Ectodermal cell (in vitro differentiated cells): ENCODE measurements around the gene ACIN1.

Experiments used
- H3K27ac ChIP-seq: 2 replicates; pipeline ENCODE4 v1.7.0; 2013; ENCODE audit warnings: mild to moderate bottlenecking, low read depth, low read length; ENCODE audit not compliant: insufficient read depth, poor library complexity, severe bottlenecking
- H3K27me3 ChIP-seq: 2 replicates; pipeline ENCODE4 v1.7.0; 2013; ENCODE audit warnings: mild to moderate bottlenecking, low read length; ENCODE audit not compliant: insufficient read depth, control insufficient read depth, poor library complexity, severe bottlenecking
- H3K36me3 ChIP-seq: one replicate; pipeline ENCODE4 v1.7.0; 2013; ENCODE audit warnings: low read length; ENCODE audit not compliant: control insufficient read depth, insufficient read depth
- H3K4me1 ChIP-seq: one replicate; pipeline ENCODE4 v1.7.0; 2013; ENCODE audit warnings: low read length; ENCODE audit not compliant: control insufficient read depth, insufficient read depth
- H3K4me3 ChIP-seq: 2 replicates; pipeline ENCODE4 v1.7.0; 2013; ENCODE audit warnings: low read depth, low read length, control low read depth; ENCODE audit not compliant: insufficient read depth
- H3K9me3 ChIP-seq: 2 replicates; pipeline ENCODE4 v1.7.0; 2013; ENCODE audit warnings: mild to moderate bottlenecking, low read length, moderate library complexity; ENCODE audit not compliant: control insufficient read depth
- WGBS, 2 experiments: methylation state at CpG; one replicate each; pipeline ENCODE4 v1.1.7; 2013; ENCODE audit warnings: missing lambda C conversion rate in 2 of 2; 5-methylcytosine and 5-hydroxymethylcytosine counted together

ACIN1 gene

GRCh38 chr14:23049011-23049410, 45.9 kb downstream of the ACIN1 start:
- no peaks in the 10 kb centered on the region for H3K27me3 ChIP-seq
- H3K27ac ChIP-seq: no peak overlapping the region
- H3K4me3 ChIP-seq: no peak overlapping the region
- 96 to 97% methylated on average over 9 of the region's 9 CpGs for WGBS, 2 experiments
- H3K4me1 ChIP-seq: peaks cover 4% of the 10 kb centered on the region
- no peaks in the 10 kb centered on the region for H3K9me3 ChIP-seq
- H3K36me3 ChIP-seq: peaks cover 24% of the 10 kb centered on the region

GRCh38 chr14:23047751-23048693, 46.9 kb downstream of the ACIN1 start:
- Histone ChIP-seq H3K9me3 (no peaks in the 10 kb centered on the region), H3K27ac (no peak overlapping the region), H3K36me3 (peaks cover 24% of the 10 kb centered on the region), H3K27me3 (no peaks in the 10 kb centered on the region), H3K4me1 (peaks cover 12% of the 10 kb centered on the region), H3K4me3 (no peak overlapping the region)
- WGBS, 2 experiments: 96 to 97% methylated on average over 85 of the region's 85 CpGs

GRCh38 chr14:23047034-23047634, 47.8 kb downstream of the ACIN1 start:
- no peak overlapping the region for H3K27ac ChIP-seq
- H3K36me3 ChIP-seq: peaks cover 20% of the 10 kb centered on the region
- 77 to 78% methylated on average over 6 of the region's 6 CpGs for WGBS, 2 experiments
- no peak overlapping the region for H3K4me3 ChIP-seq
- no peaks in the 10 kb centered on the region for H3K9me3 ChIP-seq
- no peaks in the 10 kb centered on the region for H3K27me3 ChIP-seq
- peaks cover 12% of the 10 kb centered on the region for H3K4me1 ChIP-seq

GRCh38 chr14:23045419-23046357, 49.2 kb downstream of the ACIN1 start:
- Histone ChIP-seq H3K4me3 (no peak overlapping the region), H3K27ac (no peak overlapping the region), H3K9me3 (no peaks in the 10 kb centered on the region), H3K36me3 (peaks cover 13% of the 10 kb centered on the region), H3K4me1 (peaks cover 12% of the 10 kb centered on the region), H3K27me3 (no peaks in the 10 kb centered on the region)
- 90 to 94% methylated on average over 13 of the region's 13 CpGs for WGBS, 2 experiments

- 91% methylated on average over 8 of the region's 8 CpGs for WGBS, 2 experiments
- no peaks in the 10 kb centered on the region for H3K9me3 ChIP-seq
- no peaks in the 10 kb centered on the region for H3K27me3 ChIP-seq
- H3K4me3 ChIP-seq: no peak overlapping the region
- H3K4me1 ChIP-seq: peaks cover 12% of the 10 kb centered on the region
- peaks cover 4% of the 10 kb centered on the region for H3K36me3 ChIP-seq
- H3K27ac ChIP-seq: no peak overlapping the region
These were observed 50.1 kb downstream of the ACIN1 start for GRCh38 chr14:23044840-23045239.

- H3K27ac ChIP-seq: no peak overlapping the region
- H3K36me3 ChIP-seq: no peaks in the 10 kb centered on the region
- no peaks in the 10 kb centered on the region for H3K27me3 ChIP-seq
- peaks cover 12% of the 10 kb centered on the region for H3K4me1 ChIP-seq
- H3K4me3 ChIP-seq: no peak overlapping the region
- 35 to 38% methylated on average over 3 of the region's 3 CpGs for WGBS, 2 experiments
- no peaks in the 10 kb centered on the region for H3K9me3 ChIP-seq
These were observed 51.2 kb downstream of the ACIN1 start for GRCh38 chr14:23043754-23044153.

- no peaks in the 10 kb centered on the region for H3K27me3 ChIP-seq
- H3K36me3 ChIP-seq: no peaks in the 10 kb centered on the region
- H3K9me3 ChIP-seq: no peaks in the 10 kb centered on the region
- H3K27ac ChIP-seq: no peak overlapping the region
- H3K4me1 ChIP-seq: peaks cover 12% of the 10 kb centered on the region
- H3K4me3 ChIP-seq: no peak overlapping the region
- WGBS, 2 experiments: 93 to 95% methylated on average over 6 of the region's 6 CpGs
These were observed 51.8 kb downstream of the ACIN1 start for GRCh38 chr14:23043145-23043544.

- no peak within 1 kb of the TSS for H3K27ac ChIP-seq
- no peaks in the 10 kb centered on the region for H3K27me3 ChIP-seq
- H3K9me3 ChIP-seq: no peaks in the 10 kb centered on the region
- H3K4me3 ChIP-seq: no peak within 1 kb of the TSS
- no peaks in the 10 kb centered on the region for H3K36me3 ChIP-seq
- WGBS, 2 experiments: 94 to 95% methylated on average over 36 of the region's 36 CpGs
- H3K4me1 ChIP-seq: peaks cover 12% of the 10 kb centered on the region
These were observed 52.6 kb downstream of the ACIN1 start, which contains the start of gene PSMB11 for GRCh38 chr14:23042162-23042965. Gene PSMB11, plus strand, starts transcription at chr14:23042212. Its CDS starts 14 bp downstream, at chr14:23042226.

- 95% methylated on average over 8 of the region's 8 CpGs for WGBS, 2 experiments
- no peaks in the 10 kb centered on the region for H3K9me3 ChIP-seq
- no peak overlapping the region for H3K4me3 ChIP-seq
- peaks cover 12% of the 10 kb centered on the region for H3K4me1 ChIP-seq
- no peaks in the 10 kb centered on the region for H3K36me3 ChIP-seq
- no peak overlapping the region for H3K27ac ChIP-seq
- no peaks in the 10 kb centered on the region for H3K27me3 ChIP-seq
These were observed 53.2 kb downstream of the ACIN1 start for GRCh38 chr14:23041729-23042128.
